Measurements from ENCODE around the gene CAB39L.

Gene CAB39L

DNA sequence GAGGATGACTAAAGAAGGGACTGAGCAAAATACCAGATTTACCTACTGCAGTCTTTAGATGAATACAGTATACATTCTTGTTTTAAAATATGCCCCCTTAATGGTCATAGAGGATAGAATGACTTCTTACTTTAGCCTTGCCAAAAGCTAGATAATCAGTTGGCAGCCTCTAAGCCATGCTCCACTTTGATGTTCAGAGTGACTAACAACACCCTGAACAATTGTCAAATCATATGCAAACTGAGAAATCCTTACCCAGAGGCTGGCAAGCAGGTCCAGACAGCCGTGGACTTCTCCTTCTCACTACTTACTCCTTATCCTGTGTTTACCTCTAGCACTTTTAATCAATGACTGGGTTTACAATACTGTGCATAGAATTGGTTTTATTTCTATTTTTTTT is 28.3 kb upstream of the CAB39L start:
- H3K36me3 ChIP-seq (ENCODE audit: control insufficient read depth in 1 of 2, insufficient read depth in 2 of 2, low read depth in 1 of 2, low read length in 2 of 2), result peaks cover 13 to 93% of the 10 kb centered on the region in 2 experiments
- H3K9ac ChIP-seq (ENCODE audit: low read length), result peak overlapping the region; percentile 21
- no peak overlapping the region for H3K18ac ChIP-seq (ENCODE audit: low read depth in 1 of 2, low read length in 2 of 2)
- no peak overlapping the region for H3K23ac ChIP-seq (ENCODE audit: low read length in 2 of 2)
- no peak for DNase-seq
- H3K27me3 ChIP-seq (ENCODE audit: control insufficient read depth in 1 of 2, insufficient read depth in 1 of 2, low read length in 2 of 2), result no peaks in the 10 kb centered on the region
- H2BK15ac ChIP-seq (ENCODE audit: low read depth, poor library complexity, severe bottlenecking), result no peak overlapping the region
- no peaks in the 10 kb centered on the region for H3K9me3 ChIP-seq (ENCODE audit: control insufficient read depth, low read length)
- no peak overlapping the region for H3K4ac ChIP-seq (ENCODE audit: low read depth in 1 of 2, low read length in 2 of 2)
- H2BK5ac ChIP-seq (ENCODE audit: low read depth, low read length, poor library complexity, severe bottlenecking), result no peak overlapping the region
- H3K4me2 ChIP-seq (ENCODE audit: low read length, poor library complexity, severe bottlenecking), result no peak overlapping the region
- no peak overlapping the region for H4K8ac ChIP-seq (ENCODE audit: low read length)
- no peak overlapping the region for H2AFZ ChIP-seq (ENCODE audit: low read depth, low read length)
- no peak overlapping the region for H2BK12ac ChIP-seq (ENCODE audit: low read length in 2 of 2)
- peaks cover 1% of the 10 kb centered on the region for H3K79me1 ChIP-seq (replicated peaks; ENCODE audit: low read length, poor library complexity, severe bottlenecking)
- no peak overlapping the region for H3K14ac ChIP-seq (ENCODE audit: low read length in 2 of 2)
- H3K27ac ChIP-seq (ENCODE audit: low read length, poor library complexity, severe bottlenecking), result no peak overlapping the region
- WGBS, result 40% methylated on average over 1 of the region's 1 CpG
- H2AK5ac ChIP-seq (ENCODE audit: low read length, severe bottlenecking), result no peak overlapping the region
- H4K91ac ChIP-seq (ENCODE audit: low read length), result no peak overlapping the region
- no peak overlapping the region for H2BK120ac ChIP-seq (ENCODE audit: low read depth, low read length)
- H3K4me1 ChIP-seq (ENCODE audit: control insufficient read depth, insufficient read depth, low read depth, low read length), result no peaks in the 10 kb centered on the region
- no peak overlapping the region for H3K4me3 ChIP-seq (ENCODE audit: insufficient read depth in 1 of 2, low read depth in 1 of 2, low read length in 2 of 2)

DNA sequence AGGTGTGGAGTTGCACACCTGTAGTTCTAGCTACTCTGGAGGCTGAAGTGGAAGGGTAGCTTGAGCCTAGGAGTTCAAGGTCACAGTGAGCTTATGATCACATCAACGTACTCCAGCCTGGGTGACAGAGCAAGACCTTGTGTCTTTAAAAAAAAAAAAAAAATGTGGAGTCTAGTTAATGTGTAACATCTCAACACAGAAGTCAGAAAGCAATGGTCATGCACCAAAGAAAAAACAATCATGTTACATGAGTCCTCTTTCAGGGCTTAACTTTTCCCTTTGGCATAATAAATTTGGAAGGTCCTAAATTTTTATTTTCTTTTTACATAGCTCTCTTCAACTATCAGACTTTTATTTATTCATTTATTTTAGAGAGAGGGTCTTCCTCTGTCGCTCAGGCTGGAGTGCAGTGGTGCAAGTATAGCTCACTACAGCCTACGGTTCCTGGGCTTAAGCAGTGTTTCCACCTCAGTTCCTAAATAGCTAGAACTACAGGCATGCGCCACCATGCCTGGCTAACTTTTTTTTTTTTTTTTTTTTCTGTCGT is 22.5 kb upstream of the CAB39L start:
- Histone ChIP-seq H4K8ac (ENCODE audit: low read length) (no peak overlapping the region), H2BK15ac (ENCODE audit: low read depth, poor library complexity, severe bottlenecking) (no peak overlapping the region), H2BK12ac (ENCODE audit: low read length in 2 of 2) (no peak overlapping the region), H3K4me2 (ENCODE audit: low read length, poor library complexity, severe bottlenecking) (no peak overlapping the region), H3K4me3 (ENCODE audit: insufficient read depth in 1 of 2, low read depth in 1 of 2, low read length in 2 of 2) (no peak overlapping the region), H4K91ac (ENCODE audit: low read length) (no peak overlapping the region), H2BK120ac (ENCODE audit: low read depth, low read length) (no peak overlapping the region), H3K27me3 (ENCODE audit: control insufficient read depth in 1 of 2, insufficient read depth in 1 of 2, low read length in 2 of 2) (no peaks in the 10 kb centered on the region), H3K4ac (ENCODE audit: low read depth in 1 of 2, low read length in 2 of 2) (no peak overlapping the region), H3K4me1 (ENCODE audit: control insufficient read depth, insufficient read depth, low read depth, low read length) (peaks cover 2% of the 10 kb centered on the region), H3K36me3 (ENCODE audit: control insufficient read depth in 1 of 2, insufficient read depth in 2 of 2, low read depth in 1 of 2, low read length in 2 of 2) (peaks cover 18 to 88% of the 10 kb centered on the region in 2 experiments), H3K18ac (ENCODE audit: low read depth in 1 of 2, low read length in 2 of 2) (no peak overlapping the region), H2AK5ac (ENCODE audit: low read length, severe bottlenecking) (no peak overlapping the region), H2AFZ (ENCODE audit: low read depth, low read length) (no peak overlapping the region), H3K14ac (ENCODE audit: low read length in 2 of 2) (no peak overlapping the region), H3K9ac (ENCODE audit: low read length) (no peak overlapping the region), H3K27ac (ENCODE audit: low read length, poor library complexity, severe bottlenecking) (peak overlapping the region; percentile 74), H3K9me3 (ENCODE audit: control insufficient read depth, low read length) (peaks cover 19% of the 10 kb centered on the region), H2BK5ac (ENCODE audit: low read depth, low read length, poor library complexity, severe bottlenecking) (no peak overlapping the region), H3K23ac (ENCODE audit: low read length in 2 of 2) (no peak overlapping the region), H3K79me1 (replicated peaks; ENCODE audit: low read length, poor library complexity, severe bottlenecking) (peaks cover 1% of the 10 kb centered on the region)
- no peak for DNase-seq
- WGBS, result 95% methylated on average over 4 of the region's 5 CpGs

DNA sequence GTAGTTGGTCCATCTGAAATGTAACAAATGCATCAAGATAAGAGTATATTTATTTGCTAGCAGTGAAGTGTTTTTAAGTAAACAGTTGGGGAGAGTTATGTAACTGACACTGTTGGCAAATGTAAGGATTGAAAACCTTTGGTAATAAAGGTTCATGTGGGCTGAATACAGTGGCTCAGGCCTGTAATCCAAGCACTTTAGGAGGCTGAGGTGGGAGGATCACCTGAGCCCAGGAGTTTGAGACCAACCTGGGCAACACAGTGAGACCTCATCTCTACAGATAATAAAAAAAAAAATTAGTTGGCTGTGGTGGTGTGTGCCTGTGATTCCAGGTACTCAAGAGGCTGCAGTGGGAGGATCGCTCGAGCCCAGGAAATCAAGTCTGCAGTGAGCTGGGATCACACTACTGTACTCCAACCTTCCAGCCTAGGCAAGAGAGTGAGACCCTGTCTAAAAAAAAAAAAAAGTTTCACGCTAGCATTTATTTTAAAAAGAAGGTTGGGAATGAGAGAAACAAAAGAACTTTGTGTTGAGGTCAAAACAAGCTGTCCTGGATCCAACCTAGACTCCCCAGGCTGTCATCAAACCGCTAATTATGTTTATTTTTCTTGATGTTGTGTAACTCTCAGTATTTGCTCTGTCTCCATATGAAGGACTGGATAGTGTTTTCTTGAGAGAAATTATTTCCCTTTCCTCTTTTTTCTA is 20.9 kb upstream of the CAB39L start:
- H4K91ac ChIP-seq (ENCODE audit: low read length), result no peak overlapping the region
- peaks cover 19% of the 10 kb centered on the region for H3K9me3 ChIP-seq (ENCODE audit: control insufficient read depth, low read length)
- no peak overlapping the region for H2AK5ac ChIP-seq (ENCODE audit: low read length, severe bottlenecking)
- DNase-seq, result peak; percentile 52
- no peak overlapping the region for H3K4me3 ChIP-seq (ENCODE audit: insufficient read depth in 1 of 2, low read depth in 1 of 2, low read length in 2 of 2)
- H3K79me1 ChIP-seq (replicated peaks; ENCODE audit: low read length, poor library complexity, severe bottlenecking), result no peaks in the 10 kb centered on the region
- WGBS, result 100% methylated on average over 3 of the region's 4 CpGs
- no peak overlapping the region for H3K4me2 ChIP-seq (ENCODE audit: low read length, poor library complexity, severe bottlenecking)
- H2BK120ac ChIP-seq (ENCODE audit: low read depth, low read length), result no peak overlapping the region
- no peak overlapping the region for H2BK12ac ChIP-seq (ENCODE audit: low read length in 2 of 2)
- no peaks in the 10 kb centered on the region for H3K27me3 ChIP-seq (ENCODE audit: control insufficient read depth in 1 of 2, insufficient read depth in 1 of 2, low read length in 2 of 2)
- H3K36me3 ChIP-seq (ENCODE audit: control insufficient read depth in 1 of 2, insufficient read depth in 2 of 2, low read depth in 1 of 2, low read length in 2 of 2), result peaks cover 11 to 88% of the 10 kb centered on the region in 2 experiments
- no peak overlapping the region for H3K9ac ChIP-seq (ENCODE audit: low read length)
- peaks cover 2% of the 10 kb centered on the region for H3K4me1 ChIP-seq (ENCODE audit: control insufficient read depth, insufficient read depth, low read depth, low read length)
- H2BK5ac ChIP-seq (ENCODE audit: low read depth, low read length, poor library complexity, severe bottlenecking), result no peak overlapping the region
- H3K18ac ChIP-seq (ENCODE audit: low read depth in 1 of 2, low read length in 2 of 2), result no peak overlapping the region
- H3K27ac ChIP-seq (ENCODE audit: low read length, poor library complexity, severe bottlenecking), result no peak overlapping the region
- no peak overlapping the region for H2BK15ac ChIP-seq (ENCODE audit: low read depth, poor library complexity, severe bottlenecking)
- H3K4ac ChIP-seq (ENCODE audit: low read depth in 1 of 2, low read length in 2 of 2), result no peak overlapping the region
- no peak overlapping the region for H4K8ac ChIP-seq (ENCODE audit: low read length)
- H2AFZ ChIP-seq (ENCODE audit: low read depth, low read length), result no peak overlapping the region
- H3K23ac ChIP-seq (ENCODE audit: low read length in 2 of 2), result no peak overlapping the region
- no peak overlapping the region for H3K14ac ChIP-seq (ENCODE audit: low read length in 2 of 2)

DNA sequence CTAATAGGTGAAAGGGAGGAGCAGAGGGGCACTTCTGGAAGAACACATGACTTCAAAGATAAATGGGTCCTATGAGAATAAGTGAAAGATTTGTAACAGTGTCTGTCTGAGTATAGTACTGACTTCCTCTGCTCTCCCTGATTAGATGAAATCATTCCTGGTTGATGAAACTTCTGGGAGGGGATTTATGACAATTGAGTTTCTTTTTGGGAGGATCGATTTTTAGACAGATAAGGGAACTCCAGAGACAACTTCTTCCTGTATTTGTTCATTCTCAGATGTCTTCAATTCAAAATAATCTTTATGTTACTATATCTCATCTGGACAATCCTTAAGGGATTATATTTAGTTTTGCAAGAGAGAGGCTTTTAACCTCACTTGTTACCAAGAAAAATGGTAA is 20.2 kb upstream of the CAB39L start:
- Histone ChIP-seq H3K4ac (ENCODE audit: low read depth in 1 of 2, low read length in 2 of 2) (no peak overlapping the region), H2AK5ac (ENCODE audit: low read length, severe bottlenecking) (no peak overlapping the region), H3K4me1 (ENCODE audit: control insufficient read depth, insufficient read depth, low read depth, low read length) (peaks cover 2% of the 10 kb centered on the region), H3K36me3 (ENCODE audit: control insufficient read depth in 1 of 2, insufficient read depth in 2 of 2, low read depth in 1 of 2, low read length in 2 of 2) (peaks cover 11 to 83% of the 10 kb centered on the region in 2 experiments), H3K4me2 (ENCODE audit: low read length, poor library complexity, severe bottlenecking) (no peak overlapping the region), H2BK12ac (ENCODE audit: low read length in 2 of 2) (no peak overlapping the region), H3K27ac (ENCODE audit: low read length, poor library complexity, severe bottlenecking) (no peak overlapping the region), H3K4me3 (ENCODE audit: insufficient read depth in 1 of 2, low read depth in 1 of 2, low read length in 2 of 2) (no peak overlapping the region), H3K14ac (ENCODE audit: low read length in 2 of 2) (no peak overlapping the region), H2AFZ (ENCODE audit: low read depth, low read length) (no peak overlapping the region), H2BK15ac (ENCODE audit: low read depth, poor library complexity, severe bottlenecking) (no peak overlapping the region), H3K79me1 (replicated peaks; ENCODE audit: low read length, poor library complexity, severe bottlenecking) (no peaks in the 10 kb centered on the region), H3K18ac (ENCODE audit: low read depth in 1 of 2, low read length in 2 of 2) (no peak overlapping the region), H3K23ac (ENCODE audit: low read length in 2 of 2) (no peak overlapping the region), H4K91ac (ENCODE audit: low read length) (no peak overlapping the region), H3K9me3 (ENCODE audit: control insufficient read depth, low read length) (peaks cover 19% of the 10 kb centered on the region), H2BK120ac (ENCODE audit: low read depth, low read length) (no peak overlapping the region), H4K8ac (ENCODE audit: low read length) (no peak overlapping the region), H2BK5ac (ENCODE audit: low read depth, low read length, poor library complexity, severe bottlenecking) (no peak overlapping the region), H3K9ac (ENCODE audit: low read length) (peak overlapping the region; percentile 17), H3K27me3 (ENCODE audit: control insufficient read depth in 1 of 2, insufficient read depth in 1 of 2, low read length in 2 of 2) (no peaks in the 10 kb centered on the region)
- no CpG with 5 or more reads among the region's 1 CpG for WGBS
- DNase-seq, result no peak
